ENCODE results near the gene IQSEC1. TPM values are rescaled to one million over a fixed set of nuclear protein-coding genes. Genes with fewer than 3 reads are reported as not detected.

IQSEC1 gene
- total and polyA plus RNA-seq, 2 experiments from 2014 or later: 8.0 to 51.9 TPM

DNA sequence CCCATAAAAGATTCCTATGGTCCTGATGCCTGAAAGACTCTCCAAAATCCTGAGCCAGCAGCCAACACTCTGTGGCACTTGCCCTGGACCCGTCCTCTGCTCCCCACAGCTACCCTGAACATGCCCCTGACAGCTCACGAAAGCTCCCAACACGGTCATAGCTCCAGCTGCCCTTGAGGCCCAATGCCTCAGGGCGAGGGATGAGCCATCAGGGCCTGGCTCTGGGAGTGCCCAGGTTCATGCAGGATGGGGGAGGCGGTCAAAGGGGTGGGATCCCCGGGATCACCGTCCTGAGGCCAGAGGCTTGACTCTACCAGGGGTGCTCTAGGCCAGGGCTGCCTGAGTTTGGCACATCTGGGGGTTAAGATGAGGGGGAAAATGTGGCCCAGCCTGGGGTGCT, 159.1 kb downstream of the IQSEC1 start:
- Mint-ChIP-seq H3K27me3 (ENCODE audit: insufficient read depth, low read depth, poor library complexity) (peaks cover 6% of the 10 kb centered on the region), H3K4me1 (0 out of 3 replicates have a peak, but pooled peaks cover 2% of the 10 kb centered on the region), H3K36me3 (ENCODE audit: low read depth) (peaks cover 35% of the 10 kb centered on the region), H3K4me3 (no peak overlapping the region), H3K27ac (no peak overlapping the region), H3K9me3 (no peaks in the 10 kb centered on the region)
- Histone ChIP-seq H3K4me3 (no peak overlapping the region), H3K4me1 (ENCODE audit: insufficient read depth) (no peaks in the 10 kb centered on the region), H3K79me2 (replicated peaks; ENCODE audit: insufficient read depth) (no peaks in the 10 kb centered on the region), H2AFZ (no peak overlapping the region), H3K27ac (ENCODE audit: low read depth) (no peak overlapping the region), H3K4me2 (no peak overlapping the region), H3F3A (replicated peaks; ENCODE audit: low read depth) (no peaks in the 10 kb centered on the region), H3K9me2 (ENCODE audit: insufficient read depth) (no peaks in the 10 kb centered on the region), H3K36me3 (ENCODE audit: insufficient read depth) (no peaks in the 10 kb centered on the region; the same call in 1 of the 2 replicates), H3K27me3 (ENCODE audit: insufficient read depth) (no peaks in the 10 kb centered on the region), H4K20me1 (replicated peaks; ENCODE audit: insufficient read depth) (no peaks in the 10 kb centered on the region)
- TF ChIP-seq EZH2phosphoT487 (IDR thresholded peaks at IDR 0.05; ENCODE audit: unreplicated experiment): no peak
- TF ChIP-seq REST (IDR thresholded peaks at IDR 0.05; ENCODE audit: unreplicated experiment): no peak
- no peak for TF ChIP-seq POLR2AphosphoS5 (IDR thresholded peaks at IDR 0.05; ENCODE audit: low read depth)
- TF ChIP-seq EZH2 (IDR thresholded peaks at IDR 0.05; ENCODE audit: low read depth, unreplicated experiment): no peak
- no peak for TF ChIP-seq CTCF (conservative IDR thresholded peaks at IDR 0.05; ENCODE audit: low read depth in 2 of 2)
- TF ChIP-seq JUNB (IDR thresholded peaks at IDR 0.05; ENCODE audit: unreplicated experiment): no peak
- TF ChIP-seq, protein P1, sequence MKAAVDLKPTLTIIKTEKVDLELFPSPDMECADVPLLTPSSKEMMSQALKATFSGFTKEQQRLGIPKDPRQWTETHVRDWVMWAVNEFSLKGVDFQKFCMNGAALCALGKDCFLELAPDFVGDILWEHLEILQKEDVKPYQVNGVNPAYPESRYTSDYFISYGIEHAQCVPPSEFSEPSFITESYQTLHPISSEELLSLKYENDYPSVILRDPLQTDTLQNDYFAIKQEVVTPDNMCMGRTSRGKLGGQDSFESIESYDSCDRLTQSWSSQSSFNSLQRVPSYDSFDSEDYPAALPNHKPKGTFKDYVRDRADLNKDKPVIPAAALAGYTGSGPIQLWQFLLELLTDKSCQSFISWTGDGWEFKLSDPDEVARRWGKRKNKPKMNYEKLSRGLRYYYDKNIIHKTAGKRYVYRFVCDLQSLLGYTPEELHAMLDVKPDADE (IDR thresholded peaks at IDR 0.05): no peak
- TF ChIP-seq, protein P2, sequence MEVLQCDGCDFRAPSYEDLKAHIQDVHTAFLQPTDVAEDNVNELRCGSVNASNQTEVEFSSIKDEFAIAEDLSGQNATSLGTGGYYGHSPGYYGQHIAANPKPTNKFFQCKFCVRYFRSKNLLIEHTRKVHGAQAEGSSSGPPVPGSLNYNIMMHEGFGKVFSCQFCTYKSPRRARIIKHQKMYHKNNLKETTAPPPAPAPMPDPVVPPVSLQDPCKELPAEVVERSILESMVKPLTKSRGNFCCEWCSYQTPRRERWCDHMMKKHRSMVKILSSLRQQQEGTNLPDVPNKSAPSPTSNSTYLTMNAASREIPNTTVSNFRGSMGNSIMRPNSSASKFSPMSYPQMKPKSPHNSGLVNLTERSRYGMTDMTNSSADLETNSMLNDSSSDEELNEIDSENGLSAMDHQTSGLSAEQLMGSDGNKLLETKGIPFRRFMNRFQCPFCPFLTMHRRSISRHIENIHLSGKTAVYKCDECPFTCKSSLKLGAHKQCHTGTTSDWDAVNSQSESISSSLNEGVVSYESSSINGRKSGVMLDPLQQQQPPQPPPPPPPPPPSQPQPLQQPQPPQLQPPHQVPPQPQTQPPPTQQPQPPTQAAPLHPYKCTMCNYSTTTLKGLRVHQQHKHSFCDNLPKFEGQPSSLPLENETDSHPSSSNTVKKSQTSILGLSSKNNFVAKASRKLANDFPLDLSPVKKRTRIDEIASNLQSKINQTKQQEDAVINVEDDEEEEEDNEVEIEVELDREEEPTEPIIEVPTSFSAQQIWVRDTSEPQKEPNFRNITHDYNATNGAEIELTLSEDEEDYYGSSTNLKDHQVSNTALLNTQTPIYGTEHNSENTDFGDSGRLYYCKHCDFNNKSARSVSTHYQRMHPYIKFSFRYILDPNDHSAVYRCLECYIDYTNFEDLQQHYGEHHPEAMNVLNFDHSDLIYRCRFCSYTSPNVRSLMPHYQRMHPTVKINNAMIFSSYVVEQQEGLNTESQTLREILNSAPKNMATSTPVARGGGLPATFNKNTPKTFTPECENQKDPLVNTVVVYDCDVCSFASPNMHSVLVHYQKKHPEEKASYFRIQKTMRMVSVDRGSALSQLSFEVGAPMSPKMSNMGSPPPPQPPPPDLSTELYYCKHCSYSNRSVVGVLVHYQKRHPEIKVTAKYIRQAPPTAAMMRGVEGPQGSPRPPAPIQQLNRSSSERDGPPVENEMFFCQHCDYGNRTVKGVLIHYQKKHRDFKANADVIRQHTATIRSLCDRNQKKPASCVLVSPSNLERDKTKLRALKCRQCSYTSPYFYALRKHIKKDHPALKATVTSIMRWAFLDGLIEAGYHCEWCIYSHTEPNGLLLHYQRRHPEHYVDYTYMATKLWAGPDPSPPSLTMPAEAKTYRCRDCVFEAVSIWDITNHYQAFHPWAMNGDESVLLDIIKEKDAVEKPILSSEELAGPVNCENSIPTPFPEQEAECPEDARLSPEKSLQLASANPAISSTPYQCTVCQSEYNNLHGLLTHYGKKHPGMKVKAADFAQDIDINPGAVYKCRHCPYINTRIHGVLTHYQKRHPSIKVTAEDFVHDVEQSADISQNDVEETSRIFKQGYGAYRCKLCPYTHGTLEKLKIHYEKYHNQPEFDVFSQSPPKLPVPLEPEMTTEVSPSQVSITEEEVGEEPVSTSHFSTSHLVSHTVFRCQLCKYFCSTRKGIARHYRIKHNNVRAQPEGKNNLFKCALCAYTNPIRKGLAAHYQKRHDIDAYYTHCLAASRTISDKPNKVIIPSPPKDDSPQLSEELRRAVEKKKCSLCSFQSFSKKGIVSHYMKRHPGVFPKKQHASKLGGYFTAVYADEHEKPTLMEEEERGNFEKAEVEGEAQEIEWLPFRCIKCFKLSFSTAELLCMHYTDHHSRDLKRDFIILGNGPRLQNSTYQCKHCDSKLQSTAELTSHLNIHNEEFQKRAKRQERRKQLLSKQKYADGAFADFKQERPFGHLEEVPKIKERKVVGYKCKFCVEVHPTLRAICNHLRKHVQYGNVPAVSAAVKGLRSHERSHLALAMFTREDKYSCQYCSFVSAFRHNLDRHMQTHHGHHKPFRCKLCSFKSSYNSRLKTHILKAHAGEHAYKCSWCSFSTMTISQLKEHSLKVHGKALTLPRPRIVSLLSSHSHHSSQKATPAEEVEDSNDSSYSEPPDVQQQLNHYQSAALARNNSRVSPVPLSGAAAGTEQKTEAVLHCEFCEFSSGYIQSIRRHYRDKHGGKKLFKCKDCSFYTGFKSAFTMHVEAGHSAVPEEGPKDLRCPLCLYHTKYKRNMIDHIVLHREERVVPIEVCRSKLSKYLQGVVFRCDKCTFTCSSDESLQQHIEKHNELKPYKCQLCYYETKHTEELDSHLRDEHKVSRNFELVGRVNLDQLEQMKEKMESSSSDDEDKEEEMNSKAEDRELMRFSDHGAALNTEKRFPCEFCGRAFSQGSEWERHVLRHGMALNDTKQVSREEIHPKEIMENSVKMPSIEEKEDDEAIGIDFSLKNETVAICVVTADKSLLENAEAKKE (CRISPR knock-in tag; IDR thresholded peaks at IDR 0.05): no peak
- no peak for TF ChIP-seq CREB1 (CRISPR knock-in tag; IDR thresholded peaks at IDR 0.05; ENCODE audit: low read depth)
- TF ChIP-seq NANOG (IDR thresholded peaks at IDR 0.05; ENCODE audit: borderline replicate concordance): no peak
- no peak for TF ChIP-seq ZNF114 (CRISPR knock-in tag; IDR thresholded peaks at IDR 0.05)
- no peak for TF ChIP-seq ZNF331 (CRISPR knock-in tag; IDR thresholded peaks at IDR 0.05; ENCODE audit: low read depth)
- TF ChIP-seq STAT1 (IDR thresholded peaks at IDR 0.05; ENCODE audit: unreplicated experiment): no peak
- DNase-seq (ENCODE audit: low spot score): no peak
- no peak for ATAC-seq
